GM21381 (cell line): Measurements from ENCODE around the gene GDF11.

ENCODE experiments used
- ATAC-seq: cut with Tn5 transposase; IDR thresholded peaks from one replicate; pipeline ENCODE4 v1.9.1; 2021; ENCODE audit warnings: mild to moderate bottlenecking, moderate library complexity; ENCODE audit not compliant: unreplicated experiment

The GDF11 gene

GRCh38 chr12:55780685-55781084 lies 37.8 kb downstream of the GDF11 start:
- no peak for ATAC-seq

GRCh38 chr12:55788546-55788945 lies 45.6 kb downstream of the GDF11 start:
- no peak for ATAC-seq

- no peak for ATAC-seq
These were observed 46.2 kb downstream of the GDF11 start for GRCh38 chr12:55789171-55789570.

- no peak for ATAC-seq
These were observed 47.0 kb downstream of the GDF11 start for GRCh38 chr12:55789893-55790292.

GRCh38 chr12:55795950-55796349 lies 53.0 kb downstream of the GDF11 start:
- no peak for ATAC-seq

GRCh38 chr12:55797068-55797467 lies 54.1 kb downstream of the GDF11 start:
- no peak for ATAC-seq

- ATAC-seq: no peak
These were observed 54.6 kb downstream of the GDF11 start for GRCh38 chr12:55797550-55797949.
